ENCODE results near the gene IGSF22.
"Not testable (repeated sequence)": the region's sequence is repeated elsewhere in the genome, so short reads cannot be mapped to it uniquely, and the experiment has no call there.

The IGSF22 gene

DNA sequence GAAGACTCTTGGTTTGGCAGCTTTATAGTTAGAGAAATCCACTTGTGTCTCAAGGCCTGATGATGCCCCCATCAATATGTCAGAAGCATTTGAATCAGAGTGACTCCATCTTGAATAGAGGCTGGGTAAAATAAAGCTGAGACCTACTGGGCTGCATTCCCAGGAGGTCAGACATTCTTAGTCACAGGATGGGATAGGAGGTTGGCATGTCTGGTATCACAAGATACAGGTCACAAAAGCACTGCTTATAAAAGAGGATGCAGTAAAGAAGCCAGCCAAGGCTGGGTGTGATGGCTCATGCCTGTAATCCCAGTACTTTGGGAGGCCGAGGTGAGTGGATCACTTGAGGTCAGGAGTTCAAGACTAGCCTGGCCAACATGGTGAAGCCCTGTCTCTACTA lies 44.0 kb downstream of the IGSF22 start:
- not testable (repeated sequence) for DNase-seq

GRCh38 chr11:18677560-18677959 lies 48.4 kb downstream of the IGSF22 start:
- no peak for DNase-seq

- no peak for DNase-seq
Observed at GRCh38 chr11:18676803-18677202, 49.2 kb downstream of the IGSF22 start.

DNA sequence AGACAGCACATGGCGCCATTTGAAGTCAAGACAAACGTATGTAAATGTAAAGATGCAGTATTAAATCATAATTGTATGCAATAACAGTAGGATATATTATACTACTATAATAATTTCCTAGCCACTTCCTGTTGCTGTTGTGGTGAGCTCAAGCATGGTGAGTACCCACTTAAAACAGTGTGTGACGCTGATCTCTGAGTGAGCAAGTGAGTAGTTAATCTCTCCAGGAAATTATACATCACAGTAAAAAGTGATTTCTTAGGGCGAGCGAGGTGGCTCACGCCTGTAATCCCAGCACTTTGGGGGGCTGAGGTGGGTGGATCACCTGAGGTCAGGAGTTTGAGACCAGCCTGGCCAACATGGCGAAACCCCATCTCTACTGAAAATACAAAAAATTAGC lies 53.8 kb downstream of the IGSF22 start:
- DNase-seq: not testable (repeated sequence)

DNA sequence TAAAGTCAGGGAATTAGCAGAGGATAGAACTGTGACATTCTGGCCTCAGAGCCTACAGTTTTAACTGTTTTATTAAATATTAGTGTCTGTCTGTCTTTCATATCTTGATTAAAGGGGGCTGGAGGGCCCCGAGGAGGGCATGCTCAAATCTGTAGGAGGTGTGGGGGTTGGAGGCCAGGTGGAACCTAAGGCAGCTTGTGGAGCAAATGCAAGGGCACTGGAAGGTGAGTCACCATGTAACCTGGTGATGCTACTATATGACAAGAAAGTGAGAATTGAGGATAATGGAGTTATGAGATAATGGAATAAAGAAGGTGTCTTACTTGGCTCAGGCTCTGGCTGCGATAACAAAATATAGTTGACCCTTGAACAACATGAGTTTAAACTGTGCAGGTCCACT lies 54.7 kb downstream of the IGSF22 start:
- no peak for DNase-seq

DNA sequence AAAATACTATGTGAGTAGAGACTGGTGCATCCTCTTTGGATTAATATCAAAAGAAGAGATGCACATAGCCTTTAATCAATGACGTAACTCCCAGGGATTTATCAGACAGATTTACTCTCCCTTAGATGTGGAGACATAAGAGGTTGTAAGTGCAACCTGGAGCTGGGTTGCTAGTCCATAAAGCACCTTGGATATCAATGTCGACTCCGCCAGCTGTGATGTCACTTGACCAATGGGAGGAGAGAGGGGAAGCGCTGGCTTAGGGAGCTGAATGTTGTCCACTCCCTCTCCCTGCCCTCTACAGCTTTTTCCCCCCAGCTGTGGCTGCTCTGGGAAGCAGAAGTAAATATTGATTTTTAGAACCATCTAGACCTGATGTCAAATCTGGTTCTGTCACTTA lies 56.3 kb downstream of the IGSF22 start:
- no peak for DNase-seq

- no peak for DNase-seq
Observed at GRCh38 chr11:18669219-18669596, 56.8 kb downstream of the IGSF22 start.

- DNase-seq: no peak
Observed at GRCh38 chr11:18668131-18668530, 57.9 kb downstream of the IGSF22 start.

DNA sequence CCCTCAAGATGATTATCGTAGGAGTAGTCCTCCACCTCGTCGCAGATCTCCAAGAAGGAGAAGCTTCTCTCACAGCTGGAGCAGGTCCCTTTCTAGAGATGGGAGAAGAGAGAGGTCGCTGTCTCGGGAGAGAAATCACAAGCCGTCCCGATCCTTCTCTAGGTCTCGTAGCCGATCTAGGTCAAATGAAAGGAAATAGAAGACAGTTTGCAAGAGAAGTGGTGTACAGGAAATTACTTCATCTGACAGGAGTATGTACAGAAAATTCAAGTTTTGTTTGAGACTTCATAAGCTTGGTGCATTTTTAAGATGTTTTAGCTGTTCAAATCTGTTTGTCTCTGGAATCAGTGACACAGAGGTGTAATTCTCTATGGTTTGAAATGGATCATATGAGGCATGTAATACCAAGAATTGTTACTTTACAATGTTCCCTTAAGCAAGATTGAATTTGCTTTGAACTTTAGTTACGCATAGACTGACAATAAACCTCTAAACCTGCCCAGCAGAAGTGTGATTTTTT lies 60.6 kb downstream of the IGSF22 start:
- DNase-seq: not testable (repeated sequence)

GRCh38 chr11:18657673-18658072 lies 68.3 kb downstream of the IGSF22 start:
- DNase-seq: no peak

Measured in NCI-H146 (cell line).